ENCODE data around the gene BAD.
"Not testable (repeated sequence)": the region's sequence is repeated elsewhere in the genome, so short reads cannot be mapped to it uniquely, and the experiment has no call there.

GRCh38 chr11:64246621-64246870, 37.9 kb downstream of the BAD start:
- TF ChIP-seq, protein P1, sequence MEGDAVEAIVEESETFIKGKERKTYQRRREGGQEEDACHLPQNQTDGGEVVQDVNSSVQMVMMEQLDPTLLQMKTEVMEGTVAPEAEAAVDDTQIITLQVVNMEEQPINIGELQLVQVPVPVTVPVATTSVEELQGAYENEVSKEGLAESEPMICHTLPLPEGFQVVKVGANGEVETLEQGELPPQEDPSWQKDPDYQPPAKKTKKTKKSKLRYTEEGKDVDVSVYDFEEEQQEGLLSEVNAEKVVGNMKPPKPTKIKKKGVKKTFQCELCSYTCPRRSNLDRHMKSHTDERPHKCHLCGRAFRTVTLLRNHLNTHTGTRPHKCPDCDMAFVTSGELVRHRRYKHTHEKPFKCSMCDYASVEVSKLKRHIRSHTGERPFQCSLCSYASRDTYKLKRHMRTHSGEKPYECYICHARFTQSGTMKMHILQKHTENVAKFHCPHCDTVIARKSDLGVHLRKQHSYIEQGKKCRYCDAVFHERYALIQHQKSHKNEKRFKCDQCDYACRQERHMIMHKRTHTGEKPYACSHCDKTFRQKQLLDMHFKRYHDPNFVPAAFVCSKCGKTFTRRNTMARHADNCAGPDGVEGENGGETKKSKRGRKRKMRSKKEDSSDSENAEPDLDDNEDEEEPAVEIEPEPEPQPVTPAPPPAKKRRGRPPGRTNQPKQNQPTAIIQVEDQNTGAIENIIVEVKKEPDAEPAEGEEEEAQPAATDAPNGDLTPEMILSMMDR (IDR thresholded peaks at IDR 0.05; ENCODE audit: insufficient read depth, low read depth, low read length) = not testable (repeated sequence)
- TF ChIP-seq EZH2 (IDR thresholded peaks at IDR 0.05; ENCODE audit: insufficient read depth, low read length) = not testable (repeated sequence)

All from astrocyte (in vitro differentiated cells and primary cell).